HEK293 (cell line): ENCODE measurements around the gene SMTNL2.
A peak's percentile ranks its signal among the peaks of the same experiment; 100 is the strongest.

Source experiments
- CTCF ChIA-PET: fragments of 350-600 bp; formaldehyde crosslinking; extraction: SDS; loops from one replicate; lab custom pipeline; 2021; ENCODE audit warnings: antibody characterized with exemption; lab: Yijun Ruan, JAX
- POLR2A ChIA-PET: fragments of 300-600 bp; formaldehyde crosslinking; extraction: SDS; loops from one replicate; lab custom pipeline; 2020; ENCODE audit warnings: antibody characterized with exemption, inconsistent platforms; lab: Yijun Ruan, JAX
- H3K27ac ChIP-seq: fragments of 200-500 bp; sonication (Bioruptor generic); 2 replicates; pipeline ENCODE4 v1.5.1; 2014; ENCODE audit warnings: low read depth, low read length, control low read depth, inconsistent platforms; ENCODE audit errors: extremely low read depth
- H3K36me3 ChIP-seq, 2 experiments: fragments of 200-500 bp in 1 of 2; sonication (Bioruptor generic) in 1 of 2; 1 replicate in 1 of 2; 2 replicates in 1 of 2; pipeline ENCODE4 v1.5.1; 2014 to 2017; ENCODE audit warnings: inconsistent platforms in 2 of 2, low read length in 2 of 2; ENCODE audit not compliant: control insufficient read depth in 2 of 2, insufficient read depth in 1 of 2
- H3K4me1 ChIP-seq: fragments of 200-500 bp; sonication (Bioruptor generic); 2 replicates; pipeline ENCODE4 v1.5.1; 2014; ENCODE audit warnings: mild to moderate bottlenecking, low read length, inconsistent platforms; ENCODE audit not compliant: control insufficient read depth, insufficient read depth
- H3K4me3 ChIP-seq: 2 replicates; pipeline ENCODE4 v1.5.1; 2011; ENCODE audit warnings: low read depth, mild to moderate bottlenecking, control low read depth, low read length, moderate library complexity
- H3K9me3 ChIP-seq: fragments of 200-500 bp; sonication (Bioruptor generic); 2 replicates; pipeline ENCODE4 v1.5.1; 2014; ENCODE audit warnings: low read depth, low read length, inconsistent platforms; ENCODE audit not compliant: control insufficient read depth, insufficient read depth
- MEIS1 ChIP-seq: sonication (generic); formaldehyde crosslinking; IDR thresholded peaks from 2 replicates; pipeline ENCODE4 v1.8.1; 2022; ENCODE audit warnings: missing genetic modification reagents, mild to moderate bottlenecking, borderline replicate concordance
- ZNF157 ChIP-seq: fragments of 450-650 bp; formaldehyde crosslinking; IDR thresholded peaks from 2 replicates; pipeline ENCODE4 v1.5.1; 2016; ENCODE audit warnings: missing biosample characterization, missing genetic modification characterization
- ZNF391 ChIP-seq: fragments of 450-650 bp; formaldehyde crosslinking; IDR thresholded peaks from 2 replicates; pipeline ENCODE4 v1.5.1; 2016; ENCODE audit warnings: low read depth, missing biosample characterization, missing genetic modification characterization, borderline replicate concordance
- ZNF529 ChIP-seq: fragments of 450-650 bp; formaldehyde crosslinking; IDR thresholded peaks from 2 replicates; pipeline ENCODE4 v1.5.1; 2017; ENCODE audit warnings: missing genetic modification characterization, missing biosample characterization; ENCODE audit not compliant: insufficient replicate concordance
- ZNF600 ChIP-seq: fragments of 450-650 bp; formaldehyde crosslinking; IDR thresholded peaks from 2 replicates; pipeline ENCODE4 v1.5.1; 2016; ENCODE audit warnings: missing biosample characterization, missing genetic modification characterization
- ZNF624 ChIP-seq: fragments of 450-650 bp; formaldehyde crosslinking; IDR thresholded peaks from 2 replicates; pipeline ENCODE4 v1.5.1; 2017; ENCODE audit warnings: missing biosample characterization, missing genetic modification characterization
- ZNF830 ChIP-seq: fragments of 450-650 bp; IDR thresholded peaks from 2 replicates; pipeline ENCODE4 v1.5.0; 2018; ENCODE audit warnings: missing biosample characterization, missing genetic modification characterization, low read depth, mild to moderate bottlenecking, moderate library complexity
- TF ChIP-seq, protein P1 (sequence below): fragments of 450-650 bp; formaldehyde crosslinking; IDR thresholded peaks from 2 replicates; pipeline ENCODE4 v1.5.1; 2016; ENCODE audit warnings: missing biosample characterization, missing genetic modification characterization
- TF ChIP-seq, protein P2 (sequence below): sonication (generic); formaldehyde crosslinking; IDR thresholded peaks from 2 replicates; pipeline ENCODE4 v1.8.1; 2022; ENCODE audit warnings: mild to moderate bottlenecking, moderate library complexity, missing genetic modification reagents
- TF ChIP-seq, protein P3 (sequence below): fragments of 450-650 bp; formaldehyde crosslinking; IDR thresholded peaks from 2 replicates; pipeline ENCODE4 v1.5.1; 2016; ENCODE audit warnings: missing biosample characterization, missing genetic modification characterization
- TF ChIP-seq, protein P4 (sequence below): fragments of 450-650 bp; formaldehyde crosslinking; IDR thresholded peaks from 2 replicates; pipeline ENCODE4 v1.5.1; 2017; ENCODE audit warnings: missing biosample characterization, missing genetic modification characterization
- TF ChIP-seq, protein P5 (sequence below): fragments of 450-650 bp; formaldehyde crosslinking; IDR thresholded peaks from 2 replicates; pipeline ENCODE4 v1.5.1; 2017; ENCODE audit warnings: missing biosample characterization, missing genetic modification characterization
- TF ChIP-seq, protein P6 (sequence below): fragments of 450-650 bp; formaldehyde crosslinking; IDR thresholded peaks from 2 replicates; pipeline ENCODE4 v1.5.1; 2016; ENCODE audit warnings: missing biosample characterization, missing genetic modification characterization

The SMTNL2 gene

DNA sequence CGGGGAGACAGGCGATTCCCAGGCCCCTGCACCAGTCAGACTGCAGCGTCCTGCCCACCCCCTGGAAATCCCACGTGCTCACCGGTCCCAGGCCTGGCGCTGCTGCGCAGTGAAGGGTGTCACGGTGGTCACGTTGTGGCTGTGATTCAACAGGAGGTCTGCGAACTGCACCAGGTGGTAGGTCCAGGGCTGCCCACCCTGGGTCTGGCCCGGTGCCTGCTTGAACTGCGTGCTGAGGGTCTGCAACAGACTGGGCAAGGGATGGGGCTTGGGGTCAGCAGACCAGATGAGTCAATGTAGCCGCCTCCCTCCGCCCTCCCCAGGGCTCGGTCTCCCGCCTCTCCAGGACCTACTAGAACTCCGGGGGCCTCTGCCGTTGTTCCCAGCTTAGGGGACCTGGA lies 36.3 kb upstream of the SMTNL2 start (continued):
- TF ChIP-seq, protein P1, sequence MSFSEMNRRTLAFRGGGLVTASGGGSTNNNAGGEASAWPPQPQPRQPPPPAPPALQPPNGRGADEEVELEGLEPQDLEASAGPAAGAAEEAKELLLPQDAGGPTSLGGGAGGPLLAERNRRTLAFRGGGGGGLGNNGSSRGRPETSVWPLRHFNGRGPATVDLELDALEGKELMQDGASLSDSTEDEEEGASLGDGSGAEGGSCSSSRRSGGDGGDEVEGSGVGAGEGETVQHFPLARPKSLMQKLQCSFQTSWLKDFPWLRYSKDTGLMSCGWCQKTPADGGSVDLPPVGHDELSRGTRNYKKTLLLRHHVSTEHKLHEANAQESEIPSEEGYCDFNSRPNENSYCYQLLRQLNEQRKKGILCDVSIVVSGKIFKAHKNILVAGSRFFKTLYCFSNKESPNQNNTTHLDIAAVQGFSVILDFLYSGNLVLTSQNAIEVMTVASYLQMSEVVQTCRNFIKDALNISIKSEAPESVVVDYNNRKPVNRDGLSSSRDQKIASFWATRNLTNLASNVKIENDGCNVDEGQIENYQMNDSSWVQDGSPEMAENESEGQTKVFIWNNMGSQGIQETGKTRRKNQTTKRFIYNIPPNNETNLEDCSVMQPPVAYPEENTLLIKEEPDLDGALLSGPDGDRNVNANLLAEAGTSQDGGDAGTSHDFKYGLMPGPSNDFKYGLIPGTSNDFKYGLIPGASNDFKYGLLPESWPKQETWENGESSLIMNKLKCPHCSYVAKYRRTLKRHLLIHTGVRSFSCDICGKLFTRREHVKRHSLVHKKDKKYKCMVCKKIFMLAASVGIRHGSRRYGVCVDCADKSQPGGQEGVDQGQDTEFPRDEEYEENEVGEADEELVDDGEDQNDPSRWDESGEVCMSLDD (tag by site-specific recombination), result no peak
- no peak for TF ChIP-seq ZNF830 (tag by site-specific recombination)
- TF ChIP-seq, protein P2, sequence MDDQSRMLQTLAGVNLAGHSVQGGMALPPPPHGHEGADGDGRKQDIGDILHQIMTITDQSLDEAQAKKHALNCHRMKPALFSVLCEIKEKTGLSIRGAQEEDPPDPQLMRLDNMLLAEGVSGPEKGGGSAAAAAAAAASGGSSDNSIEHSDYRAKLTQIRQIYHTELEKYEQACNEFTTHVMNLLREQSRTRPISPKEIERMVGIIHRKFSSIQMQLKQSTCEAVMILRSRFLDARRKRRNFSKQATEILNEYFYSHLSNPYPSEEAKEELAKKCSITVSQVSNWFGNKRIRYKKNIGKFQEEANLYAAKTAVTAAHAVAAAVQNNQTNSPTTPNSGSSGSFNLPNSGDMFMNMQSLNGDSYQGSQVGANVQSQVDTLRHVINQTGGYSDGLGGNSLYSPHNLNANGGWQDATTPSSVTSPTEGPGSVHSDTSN, result no peak

DNA sequence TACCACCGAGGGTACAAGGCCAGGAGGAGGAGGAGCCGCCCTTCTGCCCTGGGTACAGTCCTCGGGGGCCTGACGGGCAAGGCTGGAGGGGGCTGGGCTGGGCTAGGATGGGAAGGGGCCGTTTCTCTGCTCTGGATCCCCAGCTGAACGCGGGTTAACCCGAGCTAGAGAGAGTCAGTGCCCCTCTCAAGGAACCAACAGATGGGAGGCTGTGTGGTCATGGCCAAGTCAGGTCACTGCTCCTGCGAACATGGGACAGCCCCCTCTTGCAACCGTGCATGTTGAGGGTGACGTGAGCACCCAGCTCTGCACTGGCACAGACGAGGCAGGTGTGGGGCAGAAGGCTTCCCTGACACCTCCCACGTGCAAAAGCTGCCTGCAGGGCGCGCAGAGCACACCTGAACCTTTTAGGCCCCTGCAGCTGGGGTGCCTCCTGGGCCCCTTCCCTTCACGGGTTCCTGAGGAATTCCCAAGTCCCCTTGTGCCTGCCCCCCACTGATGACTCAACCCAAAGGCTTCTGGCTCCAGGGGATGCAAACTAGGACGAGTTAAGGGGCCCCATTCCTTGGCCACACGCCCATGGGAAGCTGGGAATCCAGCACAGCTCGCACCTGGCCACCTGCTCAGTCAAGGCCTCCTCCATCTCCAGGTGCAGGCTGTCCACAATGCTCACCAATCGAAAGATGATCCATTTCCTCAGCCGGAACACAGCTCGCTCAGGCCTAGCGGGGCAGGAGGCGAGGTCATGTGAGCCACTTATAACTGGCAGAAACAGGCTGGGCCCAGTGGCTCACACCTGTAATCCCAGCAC lies 35.4 kb upstream of the SMTNL2 start:
- Histone ChIP-seq H3K4me1 (0 out of 2 replicates have a peak, but pooled peaks cover 3% of the 10 kb centered on the region), H3K4me3 (no peak overlapping the region), H3K9me3 (no peaks in the 10 kb centered on the region), H3K36me3 (peaks cover 39 to 95% of the 10 kb centered on the region in 2 experiments), H3K27ac (no peak overlapping the region)
- POLR2A ChIA-PET, result interaction anchor here (0.7 to 1.2 kb wide), 3 partner anchors 9 to 163 kb away, joined by 3 to 6 read pairs (median 4); no protein-coding TSS in a partner anchor
- TF ChIP-seq, protein P3, sequence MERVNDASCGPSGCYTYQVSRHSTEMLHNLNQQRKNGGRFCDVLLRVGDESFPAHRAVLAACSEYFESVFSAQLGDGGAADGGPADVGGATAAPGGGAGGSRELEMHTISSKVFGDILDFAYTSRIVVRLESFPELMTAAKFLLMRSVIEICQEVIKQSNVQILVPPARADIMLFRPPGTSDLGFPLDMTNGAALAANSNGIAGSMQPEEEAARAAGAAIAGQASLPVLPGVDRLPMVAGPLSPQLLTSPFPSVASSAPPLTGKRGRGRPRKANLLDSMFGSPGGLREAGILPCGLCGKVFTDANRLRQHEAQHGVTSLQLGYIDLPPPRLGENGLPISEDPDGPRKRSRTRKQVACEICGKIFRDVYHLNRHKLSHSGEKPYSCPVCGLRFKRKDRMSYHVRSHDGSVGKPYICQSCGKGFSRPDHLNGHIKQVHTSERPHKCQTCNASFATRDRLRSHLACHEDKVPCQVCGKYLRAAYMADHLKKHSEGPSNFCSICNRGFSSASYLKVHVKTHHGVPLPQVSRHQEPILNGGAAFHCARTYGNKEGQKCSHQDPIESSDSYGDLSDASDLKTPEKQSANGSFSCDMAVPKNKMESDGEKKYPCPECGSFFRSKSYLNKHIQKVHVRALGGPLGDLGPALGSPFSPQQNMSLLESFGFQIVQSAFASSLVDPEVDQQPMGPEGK (tag by site-specific recombination), result 0 out of 2 replicates have a peak, but pooled peaks have one; percentile 16
- TF ChIP-seq ZNF600 (tag by site-specific recombination), result peak; percentile 34; the same call in 1 of the 2 replicates
- TF ChIP-seq ZNF391, result no peak
- TF ChIP-seq ZNF157 (tag by site-specific recombination), result no peak
- TF ChIP-seq, protein P4, sequence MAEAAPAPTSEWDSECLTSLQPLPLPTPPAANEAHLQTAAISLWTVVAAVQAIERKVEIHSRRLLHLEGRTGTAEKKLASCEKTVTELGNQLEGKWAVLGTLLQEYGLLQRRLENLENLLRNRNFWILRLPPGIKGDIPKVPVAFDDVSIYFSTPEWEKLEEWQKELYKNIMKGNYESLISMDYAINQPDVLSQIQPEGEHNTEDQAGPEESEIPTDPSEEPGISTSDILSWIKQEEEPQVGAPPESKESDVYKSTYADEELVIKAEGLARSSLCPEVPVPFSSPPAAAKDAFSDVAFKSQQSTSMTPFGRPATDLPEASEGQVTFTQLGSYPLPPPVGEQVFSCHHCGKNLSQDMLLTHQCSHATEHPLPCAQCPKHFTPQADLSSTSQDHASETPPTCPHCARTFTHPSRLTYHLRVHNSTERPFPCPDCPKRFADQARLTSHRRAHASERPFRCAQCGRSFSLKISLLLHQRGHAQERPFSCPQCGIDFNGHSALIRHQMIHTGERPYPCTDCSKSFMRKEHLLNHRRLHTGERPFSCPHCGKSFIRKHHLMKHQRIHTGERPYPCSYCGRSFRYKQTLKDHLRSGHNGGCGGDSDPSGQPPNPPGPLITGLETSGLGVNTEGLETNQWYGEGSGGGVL (tag by site-specific recombination), result peak; percentile 48; the same call in 1 of the 2 replicates
- CTCF ChIA-PET, result interaction anchor here (0.6 to 3.0 kb wide), 3 partner anchors 16 to 99 kb away, joined by 4 to 13 read pairs (median 4); no protein-coding TSS in a partner anchor

DNA sequence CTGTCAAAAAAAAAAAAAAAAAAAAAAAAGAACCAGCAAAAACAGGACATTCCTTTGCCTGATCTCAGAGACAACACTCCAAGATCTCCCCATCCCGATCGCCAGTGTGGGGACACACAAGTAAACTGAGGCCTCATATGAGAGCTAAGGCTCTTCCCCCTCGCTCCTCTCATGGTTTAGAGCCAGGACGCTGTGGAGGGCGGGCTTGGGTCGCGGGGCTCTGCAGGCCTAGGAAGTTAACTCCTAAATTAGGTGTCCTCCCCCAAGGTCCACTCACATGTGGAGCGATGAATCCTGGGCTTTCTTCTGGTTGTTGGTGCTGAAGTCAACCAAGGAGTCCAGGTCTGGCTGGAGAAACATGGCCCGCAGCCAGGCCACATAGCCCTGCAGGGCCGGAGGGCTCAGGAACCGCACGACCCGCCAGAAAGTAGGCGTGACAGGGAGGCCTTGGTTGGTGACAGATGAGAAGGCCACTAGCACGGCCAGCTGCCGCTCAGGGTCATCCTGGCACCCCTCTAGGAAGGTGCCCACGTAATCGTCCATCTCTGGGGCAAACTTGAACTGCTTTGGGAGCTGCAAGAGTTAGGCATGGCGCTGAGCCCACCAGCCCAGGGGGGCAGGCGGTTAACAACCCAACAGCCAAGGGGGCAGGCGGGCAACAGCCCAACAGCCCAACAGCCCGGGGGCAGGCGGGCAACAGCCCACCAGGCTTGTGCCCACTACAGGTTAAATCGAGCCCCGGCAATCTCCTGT lies 34.4 kb upstream of the SMTNL2 start:
- ChIA-PET CTCF (interaction anchor here (1.1 to 3.0 kb wide), 3 partner anchors 12 to 129 kb away, joined by 3 to 13 read pairs (median 6); no protein-coding TSS in a partner anchor), POLR2A (interaction anchor here (0.6 to 1.1 kb wide), 3 partner anchors 10 to 1669 kb away, joined by 4 to 6 read pairs (median 5); no protein-coding TSS in a partner anchor)
- no peak overlapping the region for H3K4me3 ChIP-seq
- no peaks in the 10 kb centered on the region for H3K9me3 ChIP-seq
- no peak overlapping the region for H3K27ac ChIP-seq
- H3K36me3 ChIP-seq, result peaks cover 39 to 95% of the 10 kb centered on the region in 2 experiments
- TF ChIP-seq, protein P5, sequence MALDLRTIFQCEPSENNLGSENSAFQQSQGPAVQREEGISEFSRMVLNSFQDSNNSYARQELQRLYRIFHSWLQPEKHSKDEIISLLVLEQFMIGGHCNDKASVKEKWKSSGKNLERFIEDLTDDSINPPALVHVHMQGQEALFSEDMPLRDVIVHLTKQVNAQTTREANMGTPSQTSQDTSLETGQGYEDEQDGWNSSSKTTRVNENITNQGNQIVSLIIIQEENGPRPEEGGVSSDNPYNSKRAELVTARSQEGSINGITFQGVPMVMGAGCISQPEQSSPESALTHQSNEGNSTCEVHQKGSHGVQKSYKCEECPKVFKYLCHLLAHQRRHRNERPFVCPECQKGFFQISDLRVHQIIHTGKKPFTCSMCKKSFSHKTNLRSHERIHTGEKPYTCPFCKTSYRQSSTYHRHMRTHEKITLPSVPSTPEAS (tag by site-specific recombination), result no peak
- TF ChIP-seq MEIS1 (CRISPR knock-in tag), result no peak
- no peak for TF ChIP-seq ZNF624 (tag by site-specific recombination)
- TF ChIP-seq ZNF529 (tag by site-specific recombination), result no peak
- TF ChIP-seq, protein P6, sequence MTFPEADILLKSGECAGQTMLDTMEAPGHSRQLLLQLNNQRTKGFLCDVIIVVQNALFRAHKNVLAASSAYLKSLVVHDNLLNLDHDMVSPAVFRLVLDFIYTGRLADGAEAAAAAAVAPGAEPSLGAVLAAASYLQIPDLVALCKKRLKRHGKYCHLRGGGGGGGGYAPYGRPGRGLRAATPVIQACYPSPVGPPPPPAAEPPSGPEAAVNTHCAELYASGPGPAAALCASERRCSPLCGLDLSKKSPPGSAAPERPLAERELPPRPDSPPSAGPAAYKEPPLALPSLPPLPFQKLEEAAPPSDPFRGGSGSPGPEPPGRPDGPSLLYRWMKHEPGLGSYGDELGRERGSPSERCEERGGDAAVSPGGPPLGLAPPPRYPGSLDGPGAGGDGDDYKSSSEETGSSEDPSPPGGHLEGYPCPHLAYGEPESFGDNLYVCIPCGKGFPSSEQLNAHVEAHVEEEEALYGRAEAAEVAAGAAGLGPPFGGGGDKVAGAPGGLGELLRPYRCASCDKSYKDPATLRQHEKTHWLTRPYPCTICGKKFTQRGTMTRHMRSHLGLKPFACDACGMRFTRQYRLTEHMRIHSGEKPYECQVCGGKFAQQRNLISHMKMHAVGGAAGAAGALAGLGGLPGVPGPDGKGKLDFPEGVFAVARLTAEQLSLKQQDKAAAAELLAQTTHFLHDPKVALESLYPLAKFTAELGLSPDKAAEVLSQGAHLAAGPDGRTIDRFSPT, result peak; percentile 32; the same call in 1 of the 2 replicates
- 0 out of 2 replicates have a peak, but pooled peaks cover 3% of the 10 kb centered on the region for H3K4me1 ChIP-seq
